Ishikawa (cell line): Measurements from ENCODE around the gene GRID2.

Experiments used
- CEBPB ChIP-seq: IDR thresholded peaks from 2 replicates; pipeline ENCODE4 v1.6.1; 2012
- CREB1 ChIP-seq: IDR thresholded peaks from 2 replicates; pipeline ENCODE4 v1.6.1; 2012; ENCODE audit warnings: low read depth
- EGR1 ChIP-seq: IDR thresholded peaks from 2 replicates; pipeline ENCODE4 v1.6.1; 2012
- EP300 ChIP-seq: IDR thresholded peaks from 2 replicates; pipeline ENCODE4 v1.6.1; 2012; ENCODE audit warnings: borderline replicate concordance
- FOXM1 ChIP-seq: IDR thresholded peaks from 2 replicates; pipeline ENCODE4 v1.6.1; 2012; ENCODE audit warnings: low read depth, borderline replicate concordance
- MAX ChIP-seq: IDR thresholded peaks from 2 replicates; pipeline ENCODE4 v1.6.1; 2012
- NFIC ChIP-seq: IDR thresholded peaks from 2 replicates; pipeline ENCODE4 v1.6.1; 2012
- RAD21 ChIP-seq: IDR thresholded peaks from 2 replicates; pipeline ENCODE4 v1.6.1; 2012; ENCODE audit warnings: low read depth
- TAF1 ChIP-seq: IDR thresholded peaks from 2 replicates; pipeline ENCODE4 v1.6.1; 2012; ENCODE audit warnings: low read depth, mild to moderate bottlenecking
- TCF12 ChIP-seq: IDR thresholded peaks from 2 replicates; pipeline ENCODE4 v1.6.1; 2012; ENCODE audit warnings: low read depth
- TEAD4 ChIP-seq: IDR thresholded peaks from 2 replicates; pipeline ENCODE4 v1.6.1; 2012
- YY1 ChIP-seq: IDR thresholded peaks from 2 replicates; pipeline ENCODE4 v1.6.1; 2012; ENCODE audit warnings: low read depth
- ZBTB7A ChIP-seq: IDR thresholded peaks from 2 replicates; pipeline ENCODE4 v1.6.1; 2012; ENCODE audit warnings: low read depth
- TF ChIP-seq, protein P1 (sequence below): IDR thresholded peaks from 2 replicates; pipeline ENCODE4 v1.6.1; 2012; ENCODE audit warnings: low read depth, mild to moderate bottlenecking
- TF ChIP-seq, protein P2 (sequence below): IDR thresholded peaks from 2 replicates; pipeline ENCODE4 v1.6.1; 2012

Gene GRID2

GRCh38 chr4:93501244-93501643 is 1197.5 kb downstream of the GRID2 start:
- TF ChIP-seq, protein P1, sequence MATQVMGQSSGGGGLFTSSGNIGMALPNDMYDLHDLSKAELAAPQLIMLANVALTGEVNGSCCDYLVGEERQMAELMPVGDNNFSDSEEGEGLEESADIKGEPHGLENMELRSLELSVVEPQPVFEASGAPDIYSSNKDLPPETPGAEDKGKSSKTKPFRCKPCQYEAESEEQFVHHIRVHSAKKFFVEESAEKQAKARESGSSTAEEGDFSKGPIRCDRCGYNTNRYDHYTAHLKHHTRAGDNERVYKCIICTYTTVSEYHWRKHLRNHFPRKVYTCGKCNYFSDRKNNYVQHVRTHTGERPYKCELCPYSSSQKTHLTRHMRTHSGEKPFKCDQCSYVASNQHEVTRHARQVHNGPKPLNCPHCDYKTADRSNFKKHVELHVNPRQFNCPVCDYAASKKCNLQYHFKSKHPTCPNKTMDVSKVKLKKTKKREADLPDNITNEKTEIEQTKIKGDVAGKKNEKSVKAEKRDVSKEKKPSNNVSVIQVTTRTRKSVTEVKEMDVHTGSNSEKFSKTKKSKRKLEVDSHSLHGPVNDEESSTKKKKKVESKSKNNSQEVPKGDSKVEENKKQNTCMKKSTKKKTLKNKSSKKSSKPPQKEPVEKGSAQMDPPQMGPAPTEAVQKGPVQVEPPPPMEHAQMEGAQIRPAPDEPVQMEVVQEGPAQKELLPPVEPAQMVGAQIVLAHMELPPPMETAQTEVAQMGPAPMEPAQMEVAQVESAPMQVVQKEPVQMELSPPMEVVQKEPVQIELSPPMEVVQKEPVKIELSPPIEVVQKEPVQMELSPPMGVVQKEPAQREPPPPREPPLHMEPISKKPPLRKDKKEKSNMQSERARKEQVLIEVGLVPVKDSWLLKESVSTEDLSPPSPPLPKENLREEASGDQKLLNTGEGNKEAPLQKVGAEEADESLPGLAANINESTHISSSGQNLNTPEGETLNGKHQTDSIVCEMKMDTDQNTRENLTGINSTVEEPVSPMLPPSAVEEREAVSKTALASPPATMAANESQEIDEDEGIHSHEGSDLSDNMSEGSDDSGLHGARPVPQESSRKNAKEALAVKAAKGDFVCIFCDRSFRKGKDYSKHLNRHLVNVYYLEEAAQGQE = no peak
- TF ChIP-seq MAX (no peak), EP300 (no peak), CEBPB (no peak), ZBTB7A (no peak), NFIC (no peak), EGR1 (no peak), RAD21 (no peak), YY1 (no peak)

- no peak for TF ChIP-seq TEAD4
- no peak for TF ChIP-seq TAF1
- TF ChIP-seq, protein P1 = no peak
- TF ChIP-seq EP300 = no peak
- TF ChIP-seq CEBPB = no peak
- TF ChIP-seq TCF12 = no peak
- no peak for TF ChIP-seq EGR1
- no peak for TF ChIP-seq YY1
These were observed 1198.2 kb downstream of the GRID2 start for GRCh38 chr4:93501946-93502345.

GRCh38 chr4:93502991-93503390 is 1199.2 kb downstream of the GRID2 start:
- TF ChIP-seq ZBTB7A (no peak), CEBPB (no peak), TEAD4 (no peak), NFIC (no peak), FOXM1 (no peak), MAX (no peak), CREB1 (no peak), EP300 (no peak), TCF12 (no peak), RAD21 (no peak), YY1 (no peak), TAF1 (no peak), EGR1 (no peak)
- TF ChIP-seq, protein P2, sequence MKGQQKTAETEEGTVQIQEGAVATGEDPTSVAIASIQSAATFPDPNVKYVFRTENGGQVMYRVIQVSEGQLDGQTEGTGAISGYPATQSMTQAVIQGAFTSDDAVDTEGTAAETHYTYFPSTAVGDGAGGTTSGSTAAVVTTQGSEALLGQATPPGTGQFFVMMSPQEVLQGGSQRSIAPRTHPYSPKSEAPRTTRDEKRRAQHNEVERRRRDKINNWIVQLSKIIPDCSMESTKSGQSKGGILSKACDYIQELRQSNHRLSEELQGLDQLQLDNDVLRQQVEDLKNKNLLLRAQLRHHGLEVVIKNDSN = no peak
- TF ChIP-seq, protein P1 = no peak

DNA sequence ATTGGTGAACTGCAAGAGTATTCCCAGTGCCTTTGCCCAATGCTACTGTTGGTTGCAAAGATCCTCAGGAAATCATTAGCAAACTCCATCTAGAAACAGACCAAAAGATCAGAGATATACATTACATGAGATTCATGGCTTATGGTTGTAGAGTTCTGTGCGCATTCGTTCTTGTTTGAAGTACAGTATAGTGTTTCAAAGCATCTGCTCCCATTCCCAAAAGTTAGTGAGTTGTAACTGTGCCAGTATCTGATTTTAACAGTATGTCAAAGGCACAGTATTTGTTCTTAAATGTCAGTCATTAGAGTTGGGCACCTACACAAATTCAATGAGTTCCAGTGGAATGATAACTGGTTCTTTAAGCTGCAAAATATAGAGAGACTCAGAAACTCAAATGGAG is 1210.1 kb downstream of the GRID2 start:
- no peak for TF ChIP-seq TEAD4
- no peak for TF ChIP-seq CEBPB
- TF ChIP-seq, protein P2 = no peak
- TF ChIP-seq RAD21 = no peak
- TF ChIP-seq EGR1 = no peak
- TF ChIP-seq TAF1 = no peak
- TF ChIP-seq CREB1 = no peak
- no peak for TF ChIP-seq TCF12
- TF ChIP-seq EP300 = no peak
- no peak for TF ChIP-seq NFIC
- TF ChIP-seq, protein P1 = no peak
- TF ChIP-seq ZBTB7A = no peak
- no peak for TF ChIP-seq MAX
- TF ChIP-seq FOXM1 = no peak
- no peak for TF ChIP-seq YY1
